ENCODE data around the gene KCNK15. TPM values are rescaled to one million over a fixed set of nuclear protein-coding genes. Genes with fewer than 3 reads are reported as not detected.
A peak's percentile ranks its signal among the peaks of the same experiment; 100 is the strongest.

The KCNK15 gene
- total RNA-seq, 4 donors from 2014 or later: 2.5 to 5.1 (median 3.4) TPM

GRCh38 chr20:44727651-44728050 lies 18.0 kb upstream of the KCNK15 start:
- Histone ChIP-seq H3K4me1 (peaks cover 6 to 18% of the 10 kb centered on the region in 2 donors), H3K4me3 (replicated peaks in 1 of 3) (no peak overlapping the region), H3K36me3 (no peaks in the 10 kb centered on the region), H3K9me3 (no peaks in the 10 kb centered on the region), H3K27me3 (no peaks in the 10 kb centered on the region), H3K27ac (no peak overlapping the region)
- intact Hi-C loops (cut with DNase I): no loop called here
- 73 to 96% methylated on average over 2 of the region's 2 CpGs for WGBS, 2 donors
- DNase-seq: no peak
- TF ChIP-seq CTCF (IDR thresholded peaks at IDR 0.05) (no peak), POLR2A (IDR thresholded peaks at IDR 0.05) (no peak)

- no peaks in the 10 kb centered on the region for H3K36me3 ChIP-seq
- H3K4me3 ChIP-seq (replicated peaks in 1 of 3): no peak overlapping the region
- H3K27me3 ChIP-seq: no peaks in the 10 kb centered on the region
- intact Hi-C loops (cut with DNase I): no loop called here
- peak overlapping the region in 2 of 3 donors; percentile 23 to 66 for H3K27ac ChIP-seq
- peak; percentile 91 to 94 for DNase-seq
- no peaks in the 10 kb centered on the region for H3K9me3 ChIP-seq
- peaks cover 6 to 18% of the 10 kb centered on the region in 2 donors for H3K4me1 ChIP-seq
- 14 to 16% methylated on average over 9 of the region's 9 CpGs for WGBS, 2 donors
- no peak for TF ChIP-seq CTCF (IDR thresholded peaks at IDR 0.05)
- peak in 1 of 2 donors; percentile 24 for TF ChIP-seq POLR2A (IDR thresholded peaks at IDR 0.05)
Observed at GRCh38 chr20:44728801-44729443, 16.7 kb upstream of the KCNK15 start.

- Histone ChIP-seq H3K4me3 (replicated peaks in 1 of 3) (no peak overlapping the region), H3K9me3 (no peaks in the 10 kb centered on the region), H3K27me3 (no peaks in the 10 kb centered on the region), H3K4me1 (peaks cover 6 to 18% of the 10 kb centered on the region in 2 donors), H3K27ac (peak overlapping the region in 2 of 3 donors; percentile 32 to 73), H3K36me3 (no peaks in the 10 kb centered on the region)
- no peak for DNase-seq
- intact Hi-C loops (cut with DNase I): no loop called here
- 74 to 90% methylated on average over 2 of the region's 2 CpGs for WGBS, 2 donors
- TF ChIP-seq POLR2A (IDR thresholded peaks at IDR 0.05) (no peak), CTCF (IDR thresholded peaks at IDR 0.05) (no peak)
Observed at GRCh38 chr20:44730441-44730840, 15.2 kb upstream of the KCNK15 start.

- 35 to 51% methylated on average over 8 of the region's 8 CpGs for WGBS, 2 donors
- H3K36me3 ChIP-seq: no peaks in the 10 kb centered on the region
- no peaks in the 10 kb centered on the region for H3K27me3 ChIP-seq
- H3K27ac ChIP-seq: peak overlapping the region in 2 of 3 donors; percentile 9 to 73
- H3K4me1 ChIP-seq: peaks cover 6 to 23% of the 10 kb centered on the region in 2 donors
- no peaks in the 10 kb centered on the region for H3K9me3 ChIP-seq
- peak; percentile 88 to 91 for DNase-seq
- no peak for TF ChIP-seq CTCF (IDR thresholded peaks at IDR 0.05)
- TF ChIP-seq POLR2A (IDR thresholded peaks at IDR 0.05): no peak
- intact Hi-C loops (cut with DNase I): loop anchor here (2.0 kb wide), 1 partner anchor 47 kb away; no protein-coding TSS in a partner anchor
- no peak overlapping the region for H3K4me3 ChIP-seq (replicated peaks in 1 of 3)
Observed at GRCh38 chr20:44731657-44732056, 14.0 kb upstream of the KCNK15 start.

GRCh38 chr20:44732327-44732726 lies 13.3 kb upstream of the KCNK15 start:
- TF ChIP-seq CTCF (IDR thresholded peaks at IDR 0.05): no peak
- no peak for TF ChIP-seq POLR2A (IDR thresholded peaks at IDR 0.05)
- Histone ChIP-seq H3K9me3 (no peaks in the 10 kb centered on the region), H3K4me1 (peaks cover 6 to 23% of the 10 kb centered on the region in 2 donors), H3K27ac (no peak overlapping the region), H3K4me3 (replicated peaks in 1 of 3) (no peak overlapping the region), H3K36me3 (no peaks in the 10 kb centered on the region), H3K27me3 (no peaks in the 10 kb centered on the region)
- WGBS, 2 donors: 77 to 79% methylated on average over 6 of the region's 6 CpGs
- no peak for DNase-seq
- intact Hi-C loops (cut with DNase I): loop anchor here (2.0 kb wide), 1 partner anchor 48 kb away; no protein-coding TSS in a partner anchor

Data from thyroid gland (tissue), 4 donors.